H9 (cell line): Measurements from ENCODE around the gene ADAMTS2. TPM values are rescaled to one million over a fixed set of nuclear protein-coding genes. Genes with fewer than 3 reads are reported as not detected.

Experiments
- DNase-seq: peaks from one replicate; pipeline ENCODE4 v3.0.0-alpha.2; 2017
- H2AFZ ChIP-seq: one replicate; pipeline ENCODE4 v1.6.1; 2013; ENCODE audit warnings: mild to moderate bottlenecking, low read length, control low read depth, moderate library complexity
- H2AK5ac ChIP-seq: 2 replicates; pipeline ENCODE4 v1.6.1; 2013; ENCODE audit warnings: low read length, control low read depth, mixed read lengths; ENCODE audit not compliant: insufficient read length
- H2BK120ac ChIP-seq: one replicate; pipeline ENCODE4 v1.6.1; 2013; ENCODE audit warnings: low read depth, mild to moderate bottlenecking, low read length, control low read depth, inconsistent platforms; ENCODE audit not compliant: poor library complexity, severe bottlenecking
- H2BK12ac ChIP-seq: 2 replicates; pipeline ENCODE4 v1.6.1; 2013; ENCODE audit warnings: low read length, control low read depth, mixed read lengths, low read depth; ENCODE audit not compliant: insufficient read length
- H2BK15ac ChIP-seq: 2 replicates; pipeline ENCODE4 v1.6.1; 2013; ENCODE audit warnings: low read depth, low read length, control low read depth
- H2BK20ac ChIP-seq: one replicate; pipeline ENCODE4 v1.6.1; 2013; ENCODE audit warnings: low read depth, mild to moderate bottlenecking, low read length, control low read depth, inconsistent platforms; ENCODE audit not compliant: poor library complexity, severe bottlenecking
- H2BK5ac ChIP-seq: 2 replicates; pipeline ENCODE4 v1.6.1; 2013; ENCODE audit warnings: low read length, control low read depth, mixed read lengths; ENCODE audit not compliant: insufficient read length
- H3K14ac ChIP-seq: 2 replicates; pipeline ENCODE4 v1.6.1; 2013; ENCODE audit warnings: low read length, control low read depth; ENCODE audit not compliant: insufficient read depth
- H3K18ac ChIP-seq: 2 replicates; pipeline ENCODE4 v1.6.1; 2013; ENCODE audit warnings: low read depth, mild to moderate bottlenecking, mixed read lengths, low read length, control low read depth; ENCODE audit not compliant: insufficient read length
- H3K23ac ChIP-seq: 2 replicates; pipeline ENCODE4 v1.6.1; 2013; ENCODE audit warnings: low read length, control low read depth, mixed read lengths, low read depth; ENCODE audit not compliant: insufficient read length
- H3K23me2 ChIP-seq: 2 replicates; pipeline ENCODE4 v1.6.1; 2013; ENCODE audit warnings: low read depth, mild to moderate bottlenecking, mixed read lengths, low read length, control low read depth; ENCODE audit not compliant: insufficient read length, poor library complexity, severe bottlenecking
- H3K27ac ChIP-seq: 2 replicates; pipeline ENCODE4 v1.5.1; 2013; ENCODE audit warnings: low read length, control low read depth, mixed read lengths, low read depth; ENCODE audit not compliant: insufficient read length
- H3K27me3 ChIP-seq: 2 replicates; pipeline ENCODE4 v1.6.1; 2013; ENCODE audit warnings: low read length, control low read depth, inconsistent platforms; ENCODE audit not compliant: insufficient read depth
- H3K4ac ChIP-seq: 2 replicates; pipeline ENCODE4 v1.6.1; 2013; ENCODE audit warnings: low read depth, mild to moderate bottlenecking, control low read depth, inconsistent platforms, low read length, moderate library complexity
- H3K4me1 ChIP-seq: 2 replicates; pipeline ENCODE4 v1.6.1; 2013; ENCODE audit warnings: low read length, control low read depth, inconsistent platforms; ENCODE audit not compliant: insufficient read depth
- H3K4me2 ChIP-seq: 2 replicates; pipeline ENCODE4 v1.6.1; 2013; ENCODE audit warnings: low read length, control low read depth, mixed read lengths; ENCODE audit not compliant: insufficient read length, insufficient read depth
- H3K56ac ChIP-seq: 2 replicates; pipeline ENCODE4 v1.6.1; 2013; ENCODE audit warnings: low read depth, mild to moderate bottlenecking, mixed read lengths, low read length, control low read depth; ENCODE audit not compliant: insufficient read length
- H3K79me1 ChIP-seq: 2 replicates; pipeline ENCODE4 v1.6.1; 2013; ENCODE audit warnings: low read depth, mild to moderate bottlenecking, moderate library complexity, low read length, control low read depth, inconsistent platforms; ENCODE audit not compliant: insufficient read depth, poor library complexity, severe bottlenecking
- H3K79me2 ChIP-seq: 2 replicates; pipeline ENCODE4 v1.6.1; 2013; ENCODE audit warnings: low read length, control low read depth, inconsistent platforms; ENCODE audit not compliant: insufficient read depth
- H3K9ac ChIP-seq: 2 replicates; pipeline ENCODE4 v1.6.1; 2013; ENCODE audit warnings: low read length, control low read depth, mixed read lengths; ENCODE audit not compliant: insufficient read length; ENCODE audit errors: extremely low read depth
- H3K9me3 ChIP-seq: one replicate; pipeline ENCODE4 v1.6.1; 2013; ENCODE audit warnings: low read depth, low read length, inconsistent platforms; ENCODE audit not compliant: control insufficient read depth
- H3T11ph ChIP-seq: one replicate; pipeline ENCODE4 v1.6.1; 2013; ENCODE audit warnings: mild to moderate bottlenecking, low read length, control low read depth, inconsistent platforms
- H4K20me1 ChIP-seq: one replicate; pipeline ENCODE4 v1.6.1; 2013; ENCODE audit not compliant: control insufficient read depth, insufficient read length, insufficient read depth
- H4K5ac ChIP-seq: 2 replicates; pipeline ENCODE4 v1.6.1; 2013; ENCODE audit warnings: low read depth, mild to moderate bottlenecking, mixed read lengths, low read length, control low read depth; ENCODE audit not compliant: insufficient read length
- H4K8ac ChIP-seq: replicated peaks from 2 replicates; pipeline ENCODE4 v1.6.1; 2013; ENCODE audit warnings: low read length, control low read depth, mixed read lengths, low read depth; ENCODE audit not compliant: insufficient read length
- H4K91ac ChIP-seq: 2 replicates; pipeline ENCODE4 v1.6.1; 2013; ENCODE audit warnings: low read depth, mild to moderate bottlenecking, moderate library complexity, mixed read lengths, low read length, control low read depth; ENCODE audit not compliant: insufficient read length
- H3K27ac Mint-ChIP-seq, 3 experiments: 2 replicates in 2 of 3; 3 replicates in 1 of 3; pipeline ENCODE4 v1.8.0; 2020 to 2021; ENCODE audit warnings: mixed read lengths in 3 of 3, mild to moderate bottlenecking in 1 of 3, moderate library complexity in 1 of 3
- H3K27me3 Mint-ChIP-seq: 2 replicates; pipeline ENCODE4 v1.8.0; 2021; ENCODE audit warnings: low read depth, mild to moderate bottlenecking, moderate library complexity, mixed read lengths
- H3K36me3 Mint-ChIP-seq, 3 experiments: 2 replicates in 2 of 3; 3 replicates in 1 of 3; pipeline ENCODE4 v1.8.0; 2020 to 2021; ENCODE audit warnings: low read depth in 3 of 3, mixed read lengths in 3 of 3; ENCODE audit not compliant: insufficient read depth in 1 of 3
- H3K4me1 Mint-ChIP-seq, 2 experiments: 2 replicates each; pipeline ENCODE4 v1.8.0; 2020; ENCODE audit warnings: mixed read lengths in 2 of 2
- H3K4me3 Mint-ChIP-seq, 2 experiments: 2 replicates in 1 of 2; 3 replicates in 1 of 2; pipeline ENCODE4 v1.8.0; 2020 to 2021; ENCODE audit warnings: mild to moderate bottlenecking in 2 of 2, mixed read lengths in 2 of 2, moderate library complexity in 1 of 2
- H3K9me3 Mint-ChIP-seq, 2 experiments: 2 replicates in 1 of 2; 3 replicates in 1 of 2; pipeline ENCODE4 v1.8.0; 2020; ENCODE audit warnings: mild to moderate bottlenecking in 2 of 2, mixed read lengths in 2 of 2, moderate library complexity in 1 of 2
- CTCF ChIP-seq: fragments of 200-600 bp; sonication (generic); conservative IDR thresholded peaks from 3 replicates; pipeline ENCODE4 v1.8.0; 2021; ENCODE audit warnings: antibody characterized with exemption, mild to moderate bottlenecking
- WGBS: extraction: QIAGEN DNeasy Blood & Tissue Kit; methylation state at CpG from one replicate; pipeline ENCODE4 v1.1.7; 2013; ENCODE audit warnings: missing lambda C conversion rate, low lambda C conversion rate, mixed read lengths; ENCODE audit not compliant: insufficient read length; ENCODE audit errors: extremely low coverage; 5-methylcytosine and 5-hydroxymethylcytosine counted together
- total RNA-seq: library from RNA; stranded (reverse); gene quantifications from 2 replicates; pipeline ENCODE4 v1.2.1, GENCODE V29; 2021

Gene ADAMTS2
- total RNA-seq, 1 experiment from 2014 or later: 5.4 TPM

- no peak overlapping the region; the same call in 1 of the 2 replicates for H3K14ac ChIP-seq
- WGBS: no CpG with 5 or more reads among the region's 27 CpGs
- DNase-seq: peak; percentile 24
- no peaks in the 10 kb centered on the region for H3K9me3 ChIP-seq
- Mint-ChIP-seq H3K4me1 (peaks cover 0 to 4% of the 10 kb centered on the region in 2 experiments; a peak in 2 of 4 replicates), H3K4me3 (no peak overlapping the region; a peak in 1 of 5 replicates), H3K27ac (no peak overlapping the region), H3K27me3 (no peaks in the 10 kb centered on the region; the same call in 1 of the 2 replicates), H3K9me3 (peaks cover 2 to 11% of the 10 kb centered on the region in 2 experiments; a peak in 3 of 5 replicates), H3K36me3 (peaks cover 0 to 7% (median 1%) of the 10 kb centered on the region in 3 experiments; a peak in 2 of 7 replicates)
- H3K23me2 ChIP-seq: no peaks in the 10 kb centered on the region
- no peak overlapping the region for H3K23ac ChIP-seq
- H3K9ac ChIP-seq: no peak overlapping the region
- no peak overlapping the region for H2BK120ac ChIP-seq
- no peaks in the 10 kb centered on the region for H3K27me3 ChIP-seq
- H3K56ac ChIP-seq: no peak overlapping the region
- H4K8ac ChIP-seq: no peak overlapping the region
- H2BK12ac ChIP-seq: no peak overlapping the region
- no peaks in the 10 kb centered on the region for H3K79me1 ChIP-seq
- H2BK20ac ChIP-seq: no peak overlapping the region
- no peak overlapping the region for H3K27ac ChIP-seq
- H4K5ac ChIP-seq: no peak overlapping the region
- no peak overlapping the region for H2AK5ac ChIP-seq
- no peak overlapping the region for H2BK5ac ChIP-seq
- no peak overlapping the region for H3K18ac ChIP-seq
- no peak overlapping the region for H3K4me2 ChIP-seq
- no peak overlapping the region for H4K91ac ChIP-seq
- no peak overlapping the region for H2AFZ ChIP-seq
- H3T11ph ChIP-seq: no peak overlapping the region
- H4K20me1 ChIP-seq: no peaks in the 10 kb centered on the region
- no peak overlapping the region for H3K4ac ChIP-seq
- no peak for TF ChIP-seq CTCF
- no peak overlapping the region for H2BK15ac ChIP-seq
- H3K79me2 ChIP-seq: no peaks in the 10 kb centered on the region
- H3K4me1 ChIP-seq: no peaks in the 10 kb centered on the region
Measured at GRCh38 chr5:179154991-179155955, 190.0 kb downstream of the ADAMTS2 start.
